Lower leg skin (tissue), 4 donors: ENCODE data around the gene ARSJ. TPM values are rescaled to one million over a fixed set of nuclear protein-coding genes. Genes with fewer than 3 reads are reported as not detected.
"Not testable (repeated sequence)": the region's sequence is repeated elsewhere in the genome, so short reads cannot be mapped to it uniquely, and the experiment has no call there.

Source experiments
- DNase-seq, 2 donors: peaks; one replicate each; pipeline ENCODE4 v3.0.0-alpha.2; 2019; ENCODE audit warnings: low spot score in 2 of 2
- H3K4me3 ChIP-seq: fragments of 200-600 bp; sonication (generic); 2 replicates; pipeline ENCODE4 v1.5.1; 2017; ENCODE audit warnings: mild to moderate bottlenecking, low read depth; ENCODE audit not compliant: poor library complexity, severe bottlenecking
- CTCF ChIP-seq, 3 donors: fragments of 450-650 bp; IDR thresholded peaks; one replicate each; pipeline ENCODE4 v1.5.1; 2016; ENCODE audit warnings: antibody characterized with exemption in 3 of 3, mild to moderate bottlenecking in 3 of 3, moderate library complexity in 2 of 3
- POLR2A ChIP-seq, 2 donors: fragments of 450-650 bp; IDR thresholded peaks; one replicate each; pipeline ENCODE4 v1.6.1; 2016 to 2017; ENCODE audit warnings: antibody characterized with exemption in 2 of 2, mild to moderate bottlenecking in 1 of 2, moderate library complexity in 1 of 2
- WGBS, 2 donors: methylation state at CpG; one replicate each; pipeline ENCODE4 v1.1.5; 2018; 5-methylcytosine and 5-hydroxymethylcytosine counted together
- intact Hi-C: fragments of 100-400 bp; cut with DNase I; formaldehyde crosslinking; loops from one replicate; pipeline ENCODE4 v1.15.0; 2023; ENCODE audit warnings: low total_unique reads
- total RNA-seq, 4 donors: library from RNA; depleted of rRNA; stranded (reverse); fragments of >200 nt; gene quantifications; one replicate each; pipeline ENCODE4 v1.1.0, GENCODE V29; 2016

Gene ARSJ
- total RNA-seq, 4 donors from 2014 or later = 0.42 to 3.7 (median 1.6) TPM

- TF ChIP-seq POLR2A (IDR thresholded peaks at IDR 0.05) (no peak), CTCF (IDR thresholded peaks at IDR 0.05) (no peak)
- intact Hi-C loops = no loop called here
- no peak for DNase-seq
- WGBS, 2 donors = 40 to 43% methylated on average over 1 of the region's 1 CpG
- no peak overlapping the region for H3K4me3 ChIP-seq
Measured at GRCh38 chr4:113943085-113943484, 36.4 kb downstream of the ARSJ start.

- 81 to 92% methylated on average over 1 of the region's 1 CpG for WGBS, 2 donors
- TF ChIP-seq POLR2A (IDR thresholded peaks at IDR 0.05) (no peak), CTCF (IDR thresholded peaks at IDR 0.05) (no peak)
- intact Hi-C loops = no loop called here
- DNase-seq = no peak
- no peak overlapping the region for H3K4me3 ChIP-seq
Measured at GRCh38 chr4:113941836-113942235, 37.6 kb downstream of the ARSJ start.

- 84 to 93% methylated on average over 2 of the region's 2 CpGs for WGBS, 2 donors
- H3K4me3 ChIP-seq, intact Hi-C loops, DNase-seq: not testable (repeated sequence)
Measured at GRCh38 chr4:113940103-113940502, 39.3 kb downstream of the ARSJ start.

GRCh38 chr4:113935190-113935589 is 44.3 kb downstream of the ARSJ start:
- no peak for TF ChIP-seq POLR2A (IDR thresholded peaks at IDR 0.05)
- TF ChIP-seq CTCF (IDR thresholded peaks at IDR 0.05) = no peak
- DNase-seq = no peak
- intact Hi-C loops = no loop called here
- no peak overlapping the region for H3K4me3 ChIP-seq

GRCh38 chr4:113924706-113925105 is 54.7 kb downstream of the ARSJ start:
- H3K4me3 ChIP-seq, DNase-seq, intact Hi-C loops: not testable (repeated sequence)
- WGBS, 2 donors = 81 to 86% methylated on average over 4 of the region's 4 CpGs

- DNase-seq = no peak
- 76 to 84% methylated on average over 3 of the region's 3 CpGs for WGBS, 2 donors
- no peak for TF ChIP-seq POLR2A (IDR thresholded peaks at IDR 0.05)
- H3K4me3 ChIP-seq = no peak overlapping the region
- intact Hi-C loops = no loop called here
Measured at GRCh38 chr4:113921089-113921794, 58.2 kb downstream of the ARSJ start.

- TF ChIP-seq POLR2A (IDR thresholded peaks at IDR 0.05) = no peak
- no peak for TF ChIP-seq CTCF (IDR thresholded peaks at IDR 0.05)
- 88 to 98% methylated on average over 1 of the region's 1 CpG for WGBS, 2 donors
- intact Hi-C loops = no loop called here
Measured at GRCh38 chr4:113919611-113920010, 59.8 kb downstream of the ARSJ start.

More at GRCh38 chr4:113919611-113920010, 59.8 kb downstream of the ARSJ start:
- DNase-seq = no peak
- no peak overlapping the region for H3K4me3 ChIP-seq
